SKM-1 (cell line): Measurements from ENCODE around the gene CPLX1.

Experiments
- DNase-seq: peaks from one replicate; lab custom pipeline; 2025; ENCODE audit not compliant: unreplicated experiment; lab: John Stamatoyannopoulos, UW

CPLX1 gene

GRCh38 chr4:793941-794621 lies 31.8 kb downstream of the CPLX1 start:
- DNase-seq, result no peak

- no peak for DNase-seq
Measured at GRCh38 chr4:793093-793861, 32.7 kb downstream of the CPLX1 start.

- no peak for DNase-seq
Measured at GRCh38 chr4:792626-793092, 33.3 kb downstream of the CPLX1 start.

GRCh38 chr4:791898-792625 lies 33.9 kb downstream of the CPLX1 start:
- no peak for DNase-seq

- DNase-seq, result no peak
Measured at GRCh38 chr4:791252-791897, 34.6 kb downstream of the CPLX1 start.

- no peak for DNase-seq
Measured at GRCh38 chr4:790466-790820, 35.5 kb downstream of the CPLX1 start.

- no peak for DNase-seq
Measured at GRCh38 chr4:789571-790465, 36.1 kb downstream of the CPLX1 start.

GRCh38 chr4:788636-789297 lies 37.2 kb downstream of the CPLX1 start:
- no peak for DNase-seq

GRCh38 chr4:788006-788635 lies 37.8 kb downstream of the CPLX1 start:
- no peak for DNase-seq

GRCh38 chr4:787561-787981 lies 38.4 kb downstream of the CPLX1 start:
- no peak for DNase-seq

- no peak for DNase-seq
Measured at GRCh38 chr4:786861-787300, 39.0 kb downstream of the CPLX1 start.

- DNase-seq, result no peak
Measured at GRCh38 chr4:786074-786741, 39.7 kb downstream of the CPLX1 start.

- DNase-seq, result no peak
Measured at GRCh38 chr4:785332-786073, 40.4 kb downstream of the CPLX1 start.

- no peak for DNase-seq
Measured at GRCh38 chr4:784401-785331, 41.3 kb downstream of the CPLX1 start.

GRCh38 chr4:781493-782216 lies 44.3 kb downstream of the CPLX1 start:
- DNase-seq, result peak; percentile 98

- no peak for DNase-seq
Measured at GRCh38 chr4:780716-781492, 45.0 kb downstream of the CPLX1 start.
